Inflammatory macrophage treated with lipopolysaccharide for 4 hours (primary cell): Measurements from ENCODE around the gene MEOX1.
"Not testable (repeated sequence)": the region's sequence is repeated elsewhere in the genome, so short reads cannot be mapped to it uniquely, and the experiment has no call there.

ENCODE experiments used
- DNase-seq: peaks from one replicate; pipeline ENCODE4 v3.0.0-alpha.2; 2020

Gene MEOX1

GRCh38 chr17:43615330-43616028 lies 46.2 kb downstream of the MEOX1 start:
- peak; percentile 14 for DNase-seq

GRCh38 chr17:43614561-43614960 lies 47.2 kb downstream of the MEOX1 start:
- no peak for DNase-seq

GRCh38 chr17:43613917-43614316 lies 47.8 kb downstream of the MEOX1 start:
- no peak for DNase-seq

- DNase-seq, result no peak
Observed at GRCh38 chr17:43612515-43612914, 49.2 kb downstream of the MEOX1 start.

GRCh38 chr17:43611230-43611969 lies 50.3 kb downstream of the MEOX1 start:
- DNase-seq, result no peak

- DNase-seq, result peak; percentile 32
Observed at GRCh38 chr17:43609613-43610385, 51.9 kb downstream of the MEOX1 start.

- DNase-seq, result peak; percentile 89
Observed at GRCh38 chr17:43608313-43608712, 53.4 kb downstream of the MEOX1 start.

- no peak for DNase-seq
Observed at GRCh38 chr17:43604549-43604948, 57.2 kb downstream of the MEOX1 start.

GRCh38 chr17:43603321-43603720 lies 58.4 kb downstream of the MEOX1 start:
- no peak for DNase-seq

GRCh38 chr17:43602556-43602955 lies 59.2 kb downstream of the MEOX1 start:
- not testable (repeated sequence) for DNase-seq

- no peak for DNase-seq
Observed at GRCh38 chr17:43601280-43602039, 60.3 kb downstream of the MEOX1 start.

GRCh38 chr17:43599835-43600234 lies 61.9 kb downstream of the MEOX1 start:
- DNase-seq, result peak; percentile 44

GRCh38 chr17:43599046-43599395 lies 62.7 kb downstream of the MEOX1 start:
- DNase-seq, result no peak

GRCh38 chr17:43598357-43599045 lies 63.2 kb downstream of the MEOX1 start:
- DNase-seq, result no peak

- no peak for DNase-seq
Observed at GRCh38 chr17:43597624-43598356, 63.9 kb downstream of the MEOX1 start.

GRCh38 chr17:43595466-43595865 lies 66.3 kb downstream of the MEOX1 start:
- no peak for DNase-seq

- DNase-seq, result no peak
Observed at GRCh38 chr17:43591779-43592562, 69.8 kb downstream of the MEOX1 start.

- DNase-seq, result no peak
Observed at GRCh38 chr17:43591001-43591400, 70.7 kb downstream of the MEOX1 start.
